Activated CD4-positive, alpha-beta T cell treated with anti-CD3 and anti-CD28 coated beads for 48 hours (primary cell): ENCODE measurements around the gene TXNDC5.

ENCODE experiments used
- DNase-seq: peaks from one replicate; pipeline ENCODE4 v3.0.0-alpha.2; 2020

The TXNDC5 gene

DNA sequence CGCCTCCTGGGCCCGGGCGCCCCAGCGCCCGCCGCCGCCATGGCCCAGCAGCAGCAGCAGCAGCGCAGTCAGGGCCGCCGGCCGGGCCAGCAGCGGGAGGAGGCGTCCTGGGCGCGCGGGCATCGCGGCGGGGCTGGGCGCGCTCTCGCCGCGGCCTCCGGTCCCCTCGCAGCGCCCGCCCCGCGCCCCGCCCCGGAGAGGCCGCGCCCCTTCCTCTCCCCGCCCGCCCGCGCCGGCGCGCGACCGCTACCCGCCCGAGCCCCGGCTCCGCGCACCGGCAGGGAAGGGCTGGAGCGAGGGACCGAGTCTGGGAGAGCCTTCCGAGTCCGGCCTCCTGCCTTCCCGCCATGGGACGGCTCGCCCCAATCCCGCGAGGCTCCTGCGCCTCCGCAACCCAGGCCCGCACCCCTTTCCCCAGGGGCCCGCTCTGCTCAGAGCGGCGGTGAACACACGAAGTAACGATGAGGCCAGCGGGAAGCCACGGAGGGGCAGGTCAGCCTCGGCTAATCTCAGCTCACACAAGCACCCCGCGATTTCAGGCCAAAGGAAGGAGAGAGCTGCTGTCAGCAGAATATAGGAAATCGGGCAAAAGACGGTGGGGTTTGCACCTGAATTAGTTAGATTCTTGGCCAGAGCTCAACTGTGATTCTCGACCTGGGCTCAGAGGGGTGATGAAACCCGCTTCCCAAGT is at the start of gene TXNDC5:
Gene TXNDC5, minus strand, starts transcription at position 135 of the 691 bp plus-strand sequence. Its CDS starts 12 bp downstream, at position 123.
- DNase-seq, result peak; percentile 76

GRCh38 chr6:7960141-7960540 is 49.6 kb upstream of the TXNDC5 start:
- no peak for DNase-seq

DNA sequence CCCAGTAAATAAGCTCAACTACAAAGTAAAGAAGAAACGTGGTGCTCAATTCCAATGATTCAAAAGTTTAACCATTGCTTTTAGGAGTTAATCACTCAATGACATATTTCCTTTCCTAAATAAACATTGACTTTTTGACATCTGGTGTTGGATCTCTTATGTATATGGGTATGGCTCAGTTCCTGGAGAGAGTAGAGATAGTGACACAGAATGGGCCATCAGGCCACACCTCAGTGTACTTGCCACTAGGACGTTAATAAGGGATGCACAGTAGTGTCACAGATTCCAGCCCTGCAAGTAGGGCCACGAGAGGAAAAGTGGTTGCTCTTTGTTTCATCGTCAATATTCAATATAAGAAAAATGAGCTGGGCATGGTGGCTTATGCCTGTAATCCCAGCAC is 48.9 kb upstream of the TXNDC5 start:
- DNase-seq, result no peak

- DNase-seq, result no peak
These were observed 47.9 kb upstream of the TXNDC5 start for GRCh38 chr6:7958464-7958863.

- no peak for DNase-seq
These were observed 45.7 kb upstream of the TXNDC5 start for GRCh38 chr6:7956257-7956656.

DNA sequence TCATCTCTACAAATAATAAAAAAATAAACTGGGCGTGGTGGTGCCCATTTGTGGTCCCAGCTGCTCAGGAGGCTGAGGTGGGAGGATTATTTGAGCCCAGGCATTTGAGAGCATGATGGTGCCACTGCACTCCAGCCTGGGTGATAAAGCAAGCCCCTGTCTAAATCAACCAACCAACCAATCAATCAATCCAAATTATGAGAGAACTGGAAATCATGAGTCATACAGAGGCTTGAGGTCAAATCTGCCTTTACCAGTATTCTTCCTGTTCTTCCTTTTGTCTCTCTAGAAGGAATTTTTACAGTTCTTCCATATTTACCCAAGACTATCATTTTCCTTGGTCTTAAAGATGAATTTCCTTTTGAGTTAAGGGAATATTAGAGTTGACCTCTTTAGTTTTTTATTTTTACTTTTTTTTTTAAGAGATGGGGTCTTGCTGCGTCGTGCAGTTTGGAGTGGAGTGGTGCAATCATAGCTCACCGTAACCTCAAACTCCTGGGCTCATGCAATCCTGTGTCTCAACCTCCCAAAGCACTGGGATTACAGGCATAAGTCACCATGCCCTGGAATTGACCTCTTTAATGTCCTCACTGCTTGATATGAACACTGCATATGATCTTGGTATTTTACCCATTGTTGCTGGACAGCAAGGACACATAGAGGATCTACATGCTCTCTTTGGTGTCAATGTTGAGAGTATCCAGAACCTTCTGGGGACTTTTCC is 44.1 kb upstream of the TXNDC5 start:
- DNase-seq, result no peak

DNA sequence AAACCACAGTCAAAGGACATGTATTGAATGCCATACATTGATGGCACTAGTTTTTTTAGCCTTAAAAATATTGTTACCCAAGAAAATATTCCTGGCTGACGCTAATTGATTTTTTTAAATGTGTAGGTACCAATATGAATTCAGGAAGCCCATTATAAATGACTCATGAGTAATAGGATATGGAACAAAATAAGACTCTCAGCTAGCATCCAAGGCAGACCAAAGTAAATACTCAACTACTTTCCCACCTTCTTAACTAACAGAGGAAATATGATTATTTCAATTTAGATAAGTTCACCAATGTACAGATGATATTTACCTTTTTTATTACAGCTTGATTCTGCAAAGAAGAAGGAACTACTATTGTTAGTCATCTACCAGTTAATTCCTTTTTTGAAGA is 43.2 kb upstream of the TXNDC5 start:
- no peak for DNase-seq

DNA sequence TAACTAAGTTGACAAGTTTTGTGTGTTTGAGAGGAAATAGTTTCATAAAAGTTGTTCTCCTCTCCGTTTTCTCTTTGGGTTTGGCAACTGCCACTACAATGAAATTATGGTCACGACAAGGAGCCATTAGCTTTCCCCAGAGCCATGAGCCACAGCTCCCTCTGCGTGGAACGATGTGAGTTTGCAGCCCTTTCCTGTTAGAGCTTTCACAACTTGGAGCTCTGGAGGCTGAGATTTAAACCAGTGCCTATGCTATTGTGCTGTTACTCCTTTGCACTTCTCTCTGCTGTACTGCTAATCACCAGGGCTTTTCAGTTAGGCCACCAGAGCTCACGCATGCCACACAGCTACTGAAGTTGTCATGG is 29.3 kb upstream of the TXNDC5 start:
- no peak for DNase-seq

DNA sequence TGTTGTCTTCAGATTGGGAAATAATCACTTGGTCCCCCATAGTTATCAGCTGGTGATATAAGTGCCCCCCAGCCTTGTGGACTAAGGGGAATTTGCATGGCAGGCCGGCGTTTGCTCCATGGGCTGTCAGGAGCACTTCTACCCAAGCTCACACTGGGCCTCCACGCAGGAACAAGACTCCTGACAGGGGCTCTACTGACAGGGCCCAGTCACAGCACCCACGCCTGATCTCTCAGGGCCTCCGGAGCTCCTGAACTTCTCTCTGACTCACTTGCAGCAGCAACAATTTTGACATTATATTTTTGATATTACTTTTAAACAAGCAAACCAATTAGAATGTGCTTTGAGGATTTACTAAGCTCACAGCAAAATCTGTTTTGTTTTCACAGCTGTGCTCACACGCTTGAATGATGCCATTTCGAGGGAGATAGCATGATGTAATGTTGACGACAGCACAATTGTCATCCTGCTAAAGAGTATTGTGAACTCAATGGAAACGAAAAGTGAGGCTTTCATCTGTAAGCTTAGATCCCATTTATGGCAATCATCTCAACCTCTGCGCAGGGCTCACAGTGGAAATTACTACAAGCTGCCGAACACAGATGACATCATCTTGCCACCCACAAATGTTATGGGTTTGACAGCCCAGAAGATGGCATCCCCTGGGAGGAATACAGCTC is 28.7 kb upstream of the TXNDC5 start:
- DNase-seq, result no peak

GRCh38 chr6:7938562-7939183 is 28.1 kb upstream of the TXNDC5 start:
- DNase-seq, result no peak

GRCh38 chr6:7933794-7934193 is 23.2 kb upstream of the TXNDC5 start:
- DNase-seq, result no peak

DNA sequence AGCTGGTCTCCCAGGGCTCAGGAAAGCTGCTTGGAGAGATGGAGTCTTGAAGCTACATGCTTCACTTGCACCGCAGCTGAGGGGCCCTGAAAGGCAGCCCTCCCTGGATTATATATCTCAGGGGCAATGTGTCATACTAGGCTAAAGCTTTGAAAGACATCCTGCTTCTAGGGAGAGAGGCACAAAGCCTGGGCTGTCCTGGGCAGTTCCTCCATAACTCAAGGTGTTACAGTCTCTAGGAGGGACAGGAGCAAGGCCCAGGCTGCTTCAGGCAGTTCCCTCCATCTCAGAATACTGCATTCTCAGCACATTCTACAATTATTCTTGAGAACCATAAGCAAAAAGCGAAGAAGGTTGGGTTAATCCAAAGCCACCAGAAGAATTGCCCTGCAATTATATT is 22.0 kb upstream of the TXNDC5 start:
- no peak for DNase-seq

DNA sequence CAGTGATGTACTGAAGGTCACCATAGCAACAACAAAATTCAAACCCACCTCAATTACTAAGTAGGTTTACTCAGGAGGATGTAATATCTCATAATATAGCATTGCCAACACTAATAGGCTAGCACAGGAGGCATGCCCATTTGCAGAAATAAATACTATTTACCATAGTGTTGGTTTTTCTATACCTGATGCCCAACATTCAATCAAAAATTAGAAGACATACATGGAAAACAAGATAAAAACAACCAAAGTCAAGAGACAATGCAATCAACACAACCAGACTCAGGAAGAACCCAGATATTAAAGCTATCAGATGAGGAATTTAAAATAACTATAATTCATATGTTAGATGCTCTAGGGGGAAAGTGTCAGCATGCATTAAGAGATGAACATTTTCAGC is 14.3 kb upstream of the TXNDC5 start:
- no peak for DNase-seq

DNA sequence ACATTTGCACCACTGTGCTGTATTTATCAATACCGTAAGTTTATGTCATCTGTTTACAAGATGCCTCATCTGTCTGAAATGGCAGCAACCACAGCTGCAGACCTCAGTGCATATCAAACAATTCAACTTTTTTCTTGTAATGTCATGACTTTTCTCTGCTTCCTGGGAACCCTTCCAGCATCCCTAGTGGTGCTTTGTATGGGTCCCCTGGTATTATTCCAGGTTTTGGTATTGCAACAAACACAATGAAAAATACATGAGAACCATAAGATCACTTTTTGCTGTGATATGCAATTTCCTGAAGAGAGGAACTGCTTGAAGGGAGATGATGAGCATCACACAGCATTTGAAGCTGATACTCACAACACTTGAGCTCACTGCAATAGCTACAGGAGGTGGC is 12.0 kb upstream of the TXNDC5 start:
- DNase-seq, result no peak

DNA sequence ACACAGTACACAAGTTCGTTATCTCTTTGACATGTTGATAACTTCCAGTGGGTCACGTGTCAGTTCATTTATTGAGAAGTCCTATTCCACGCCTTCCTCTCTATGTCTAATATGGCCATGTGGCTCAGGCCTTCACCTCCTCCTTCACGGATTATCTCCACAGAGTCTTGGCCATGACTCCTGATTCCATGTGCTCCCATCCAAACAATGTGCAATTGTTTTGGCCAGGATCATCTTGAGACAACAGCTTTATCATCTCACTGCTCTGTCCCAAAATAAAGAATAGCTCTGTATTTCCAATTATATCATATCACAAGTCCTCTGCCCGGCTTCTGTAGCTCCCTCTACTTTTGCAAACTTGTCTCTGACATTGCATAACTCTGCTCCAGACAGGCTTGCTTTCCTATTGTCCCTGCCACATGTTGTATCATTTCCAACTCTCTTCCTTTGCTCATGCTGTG is 11.1 kb upstream of the TXNDC5 start:
- no peak for DNase-seq

DNA sequence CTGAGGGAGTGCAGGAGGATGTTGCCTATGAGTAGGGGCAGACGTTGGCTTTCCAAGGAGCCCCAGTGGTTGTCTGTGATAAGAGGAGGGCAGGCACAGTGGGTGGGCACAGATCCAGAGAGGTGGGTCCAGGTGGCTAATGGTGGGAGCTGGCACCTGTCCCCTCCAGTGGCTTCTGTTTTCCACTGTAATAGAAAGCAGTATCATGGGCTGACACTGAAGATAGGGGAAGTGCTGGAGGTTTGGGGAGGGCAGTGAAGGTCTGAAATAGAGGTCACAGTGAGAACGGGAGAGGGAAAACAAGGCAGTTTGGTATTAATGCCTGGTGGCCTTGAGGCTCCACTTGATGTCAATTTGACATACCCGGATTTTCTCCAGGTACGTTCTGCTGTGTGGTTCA is 10.5 kb upstream of the TXNDC5 start:
- DNase-seq, result no peak

GRCh38 chr6:7920425-7920824 is 9.8 kb upstream of the TXNDC5 start:
- peak; percentile 27 for DNase-seq

DNA sequence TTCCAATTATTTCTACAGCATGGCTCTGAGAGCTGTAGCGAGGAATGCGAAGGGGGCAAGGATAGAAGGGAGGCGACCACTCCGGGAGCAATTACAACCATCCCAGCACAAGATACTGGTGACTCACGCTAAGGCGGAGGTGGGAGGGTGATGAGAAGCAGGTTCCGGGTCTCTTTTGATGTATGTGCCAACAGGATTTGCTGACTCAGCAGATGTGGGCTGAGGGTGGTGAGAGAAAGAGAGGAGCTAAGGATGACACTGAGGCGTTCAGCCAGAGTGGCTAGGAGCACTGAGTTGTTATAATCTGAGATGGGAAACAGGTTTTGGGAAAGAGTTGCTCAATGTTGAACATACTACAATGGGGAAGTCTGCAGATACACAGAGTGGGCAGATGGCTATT is 9.3 kb upstream of the TXNDC5 start:
- peak; percentile 72 for DNase-seq

- no peak for DNase-seq
These were observed 7.8 kb upstream of the TXNDC5 start for GRCh38 chr6:7918403-7918802.

DNA sequence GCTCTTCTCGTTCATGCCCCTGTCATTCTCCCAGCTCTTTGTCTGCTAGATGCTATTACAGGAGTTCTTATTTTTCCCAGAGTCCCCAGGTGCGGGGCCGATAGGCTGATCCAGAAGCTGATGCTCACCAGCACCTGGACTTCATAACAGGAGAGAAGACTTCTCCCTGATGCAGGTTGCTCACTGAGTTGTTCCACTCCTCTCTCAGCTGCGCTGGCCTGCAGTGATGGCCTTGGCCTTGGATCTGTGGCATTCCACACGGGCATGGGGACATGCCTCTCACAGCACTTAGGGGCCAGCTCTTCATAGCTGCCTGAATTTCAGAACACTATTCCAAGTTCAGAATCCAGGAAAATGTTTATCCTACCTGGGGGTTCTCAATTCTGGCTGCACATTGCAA is 7.1 kb upstream of the TXNDC5 start:
- DNase-seq, result no peak

- DNase-seq, result no peak
These were observed 6.4 kb upstream of the TXNDC5 start for GRCh38 chr6:7916959-7917358.

DNA sequence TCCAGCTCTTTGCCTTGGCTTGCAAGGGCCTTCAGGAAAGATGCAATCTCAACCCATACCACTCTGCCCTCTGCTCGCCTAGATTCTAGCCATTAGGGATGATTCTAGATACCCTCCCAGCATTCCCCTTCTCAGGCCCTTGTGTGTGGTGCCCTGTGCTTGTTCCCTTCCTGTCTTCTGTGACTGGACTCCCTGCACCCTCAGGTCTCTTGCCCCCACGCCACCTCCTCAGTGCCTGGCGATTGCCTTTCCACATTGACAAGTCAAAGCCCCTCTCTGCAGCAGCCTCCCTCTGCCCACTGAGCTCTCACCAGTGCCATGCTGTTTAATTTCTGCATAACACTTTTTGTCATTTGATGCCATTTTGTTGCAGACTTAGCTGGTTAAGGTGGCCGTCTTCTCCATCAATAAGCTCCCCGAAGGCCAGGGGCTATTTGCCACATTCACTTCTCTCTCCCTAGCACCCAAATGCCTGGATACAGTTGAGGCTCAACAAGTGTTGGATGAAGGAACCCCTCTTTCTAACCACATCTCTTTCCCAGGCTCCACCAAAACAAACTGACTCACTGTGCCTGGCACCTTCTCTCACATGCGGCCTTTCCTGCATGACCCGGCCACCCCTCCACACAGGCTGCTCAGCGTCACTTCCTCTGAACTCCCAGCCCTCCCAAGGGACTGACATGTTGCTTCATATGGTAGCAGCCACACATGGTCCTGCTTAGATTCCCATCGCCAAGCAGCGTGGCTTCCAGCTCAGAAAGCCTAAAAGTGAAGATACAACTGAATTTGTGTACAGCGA is 4.6 kb upstream of the TXNDC5 start:
- DNase-seq, result no peak

GRCh38 chr6:7914311-7914710 is 3.7 kb upstream of the TXNDC5 start:
- no peak for DNase-seq
